K562 (cell line): ENCODE data around the gene SRF. TPM values are rescaled to one million over a fixed set of nuclear protein-coding genes. Genes with fewer than 3 reads are reported as not detected.

Experiments
- ATAC-seq: fragments of 200-7000 bp; cut with Tn5 transposase; 3 replicates; pipeline ENCODE4 v1.9.1; 2020; ENCODE audit warnings: moderate library complexity
- BruUV-seq: library from RNA; stranded (reverse); fragments of 400-500 nt; replicated peaks from 2 replicates; lab custom pipeline; 2021; lab: Mats Ljungman, UMichigan
- CTCF ChIA-PET: fragments of 300-600 bp; formaldehyde crosslinking; extraction: SDS; loops from one replicate; lab custom pipeline; 2021; ENCODE audit warnings: low intra/inter-chr PET ratio; lab: Yijun Ruan, JAX
- POLR2A ChIA-PET: fragments of 300-600, 350-650 bp; sonication (Branson Sonifier 250); formaldehyde crosslinking; extraction: SDS; loops from one replicate; lab custom pipeline; 2021; ENCODE audit warnings: antibody characterized with exemption, inconsistent platforms; lab: Yijun Ruan, JAX
- DNase-seq, 4 experiments: peaks; one replicate each; pipeline versions ENCODE4 v3.0.0 to v3.0.0-alpha.2; 2011 to 2018; ENCODE audit warnings: low spot score in 3 of 4, mixed read lengths in 3 of 4; ENCODE audit errors: extremely low read depth in 1 of 4
- FAIRE-seq: peaks from 2 replicates; lab custom pipeline; 2011; peaks lifted over from hg19 to GRCh38; lab: Jason Lieb, UNC
- H2AFZ ChIP-seq: 2 replicates; pipeline ENCODE4 v1.6.0; 2011; ENCODE audit warnings: low read depth, low read length, control low read depth, inconsistent platforms
- H3K27ac ChIP-seq: fragments of 200-600 bp; 3 replicates; pipeline ENCODE4 v1.8.0; 2011; ENCODE audit warnings: low read depth, mild to moderate bottlenecking, control low read depth, inconsistent platforms, low read length, moderate library complexity, mixed read lengths; ENCODE audit errors: extremely low read depth
- H3K27me3 ChIP-seq, 2 experiments: fragments of 300-600 bp in 1 of 2; 2 replicates in 1 of 2; 3 replicates in 1 of 2; pipeline versions ENCODE4 v1.6.0 to v1.8.0; 2011; ENCODE audit warnings: inconsistent platforms in 2 of 2, low read length in 2 of 2, mild to moderate bottlenecking in 1 of 2, mixed read lengths in 1 of 2, moderate library complexity in 1 of 2; ENCODE audit not compliant: control insufficient read depth in 2 of 2, insufficient read depth in 2 of 2
- H3K36me3 ChIP-seq: fragments of 300-600 bp; 3 replicates; pipeline ENCODE4 v1.8.0; 2011; ENCODE audit warnings: mild to moderate bottlenecking, low read length, inconsistent platforms; ENCODE audit not compliant: control insufficient read depth, insufficient read depth
- H3K4me1 ChIP-seq, 2 experiments: fragments of 200-600 bp in 1 of 2; replicated peaks in 1 of 2; 2 replicates in 1 of 2; 3 replicates in 1 of 2; pipeline versions ENCODE4 v1.5.1 to v1.8.0; 2011; ENCODE audit warnings: inconsistent platforms in 2 of 2, low read length in 2 of 2, mild to moderate bottlenecking in 1 of 2, mixed read lengths in 1 of 2, moderate library complexity in 1 of 2; ENCODE audit not compliant: control insufficient read depth in 2 of 2, insufficient read depth in 2 of 2
- H3K4me2 ChIP-seq: 2 replicates; pipeline ENCODE4 v1.6.1; 2011; ENCODE audit warnings: low read length, control low read depth, inconsistent platforms, mixed read lengths; ENCODE audit not compliant: insufficient read depth
- H3K4me3 ChIP-seq: fragments of 200-600 bp; sonication (generic), shearing (Covaris generic); 2 replicates; pipeline ENCODE4 v1.5.1; 2016; ENCODE audit warnings: control low read depth, inconsistent platforms
- H3K79me2 ChIP-seq: fragments of 200-600 bp; 3 replicates; pipeline ENCODE4 v1.8.0; 2011; ENCODE audit warnings: low read length, inconsistent platforms; ENCODE audit not compliant: control insufficient read depth, insufficient read depth
- H3K9ac ChIP-seq, 2 experiments: 2 replicates each; pipeline versions ENCODE4 v1.6.0 to v1.6.1; 2011; ENCODE audit warnings: low read depth in 2 of 2, low read length in 2 of 2, control low read depth in 1 of 2, inconsistent platforms in 1 of 2, mild to moderate bottlenecking in 1 of 2, mixed read lengths in 1 of 2; ENCODE audit not compliant: insufficient read depth in 1 of 2
- H3K9me1 ChIP-seq: one replicate; pipeline ENCODE4 v1.6.0; 2011; ENCODE audit warnings: inconsistent platforms, mild to moderate bottlenecking, low read length, moderate library complexity; ENCODE audit not compliant: control insufficient read depth, insufficient read depth
- H3K9me3 ChIP-seq: replicated peaks from 2 replicates; pipeline ENCODE4 v1.5.1; 2011; ENCODE audit warnings: low read depth, low read length, inconsistent platforms; ENCODE audit not compliant: control insufficient read depth, insufficient read depth
- H4K20me1 ChIP-seq: replicated peaks from 2 replicates; pipeline ENCODE4 v1.6.1; 2011; ENCODE audit warnings: low read length, inconsistent platforms, mixed read lengths; ENCODE audit not compliant: control insufficient read depth, insufficient read depth
- ATF3 ChIP-seq, 2 experiments: fragments of 450-650 bp in 1 of 2; sonication (generic) in 1 of 2; formaldehyde crosslinking in 1 of 2; IDR thresholded peaks in 1 of 2; conservative IDR thresholded peaks in 1 of 2; 2 replicates each; pipeline versions ENCODE4 v1.6.1 to v1.8.1; 2016 to 2023; ENCODE audit warnings: mild to moderate bottlenecking in 2 of 2, moderate library complexity in 2 of 2, inconsistent platforms in 1 of 2, missing genetic modification reagents in 1 of 2
- CEBPG ChIP-seq, 3 experiments: fragments of 200-800 bp in 1 of 3; sonication (Bioruptor generic) in 1 of 3; sonication (generic) in 1 of 3; formaldehyde crosslinking in 1 of 3; IDR thresholded peaks in 2 of 3; conservative IDR thresholded peaks in 1 of 3; 2 replicates each; pipeline versions ENCODE4 v1.6.1 to v1.8.0; 2016 to 2022; ENCODE audit warnings: missing compliant biosample characterization in 2 of 3, missing genetic modification characterization in 2 of 3, mild to moderate bottlenecking in 1 of 3, missing genetic modification reagents in 1 of 3
- EGR1 ChIP-seq: fragments of 450-650 bp; conservative IDR thresholded peaks from 2 replicates; pipeline ENCODE4 v1.6.1; 2017; ENCODE audit warnings: mild to moderate bottlenecking
- MYC ChIP-seq, 2 experiments: fragments of 250-450 bp in 1 of 2; sonication (Bioruptor Pico) in 1 of 2; IDR thresholded peaks; 2 replicates each; pipeline versions ENCODE4 v1.5.1 to v1.6.1; 2012 to 2021; ENCODE audit warnings: low read depth in 2 of 2, borderline replicate concordance in 1 of 2, improper control_type of control experiment in 1 of 2, low read length in 1 of 2, mild to moderate bottlenecking in 1 of 2, moderate library complexity in 1 of 2
- POLR2AphosphoS2 ChIP-seq: IDR thresholded peaks from 2 replicates; pipeline ENCODE4 v1.6.1; 2012; ENCODE audit warnings: low read length, improper control_type of control experiment
- SAP30 ChIP-seq: fragments of 200-600 bp; sonication (generic); IDR thresholded peaks from 2 replicates; pipeline ENCODE4 v1.6.1; 2012; ENCODE audit warnings: borderline replicate concordance, low read depth, mild to moderate bottlenecking, moderate library complexity, low read length, control low read depth, inconsistent platforms; ENCODE audit not compliant: insufficient read depth, poor library complexity, severe bottlenecking
- ZBTB2 ChIP-seq: fragments of 450-650 bp; IDR thresholded peaks from 2 replicates; pipeline ENCODE4 v1.6.1; 2016; ENCODE audit warnings: antibody characterized with exemption
- ZNF140 ChIP-seq: fragments of 250-450 bp; sonication (Bioruptor Pico); IDR thresholded peaks from 2 replicates; pipeline ENCODE4 v1.8.0; 2021; ENCODE audit warnings: moderate library complexity, mild to moderate bottlenecking, inconsistent platforms
- WGBS: fragments of 100-300 bp; shearing (Covaris generic); methylation state at CpG from one replicate; pipeline ENCODE4 v1.1.6; 2016; ENCODE audit warnings: low coverage, mixed read lengths; ENCODE audit not compliant: insufficient coverage; ENCODE audit errors: missing lambda C conversion rate; 5-methylcytosine and 5-hydroxymethylcytosine counted together
- in situ Hi-C: fragments of 300-500 bp; cut with MboI; formaldehyde crosslinking; loops from 4 replicates; pipeline ENCODE4 v1.15.0; 2018; ENCODE audit warnings: inconsistent platforms, mixed read lengths
- intact Hi-C: fragments of 100-400 bp; cut with micrococcal nuclease; formaldehyde crosslinking; loops from 2 replicates; pipeline ENCODE4 v1.14.2; 2022
- polyA plus RNA-seq, 8 experiments: library from polyadenylated mRNA; depleted of rRNA in 4 of 8; stranded (reverse) in 5 of 8; unstranded in 3 of 8; fragments of >200 nt; fragmentation: Nextera tagmentation in 2 of 8; fragmentation: Illumina TruSeq in 1 of 8; extraction: Ambion mirVana in 2 of 8; extraction: Trizol in 1 of 8; gene quantifications; 2 replicates each; pipeline versions ENCODE4 v1.2.1 to v1.2.3, GENCODE V29; 2011 to 2014; ENCODE audit warnings: inconsistent platforms in 1 of 8, missing spikeins in 1 of 8
- total RNA-seq, 7 experiments: library from RNA; depleted of rRNA in 6 of 7; stranded (reverse); fragments of >200 nt in 6 of 7; fragmentation: Illumina TruSeq in 2 of 7; extraction: Trizol in 2 of 7; gene quantifications; 2 replicates each; pipeline versions ENCODE4 v1.2.1 to v1.2.3, GENCODE V29; 2011 to 2021; ENCODE audit warnings: low replicate concordance in 1 of 7
- TF ChIP-seq, protein P1 (sequence below): fragments of 450-650 bp; formaldehyde crosslinking; IDR thresholded peaks from 2 replicates; pipeline ENCODE4 v1.4.0; 2022; ENCODE audit warnings: missing genetic modification characterization

SRF gene
- total and polyA plus RNA-seq, 9 of the 15 experiments (the other 6 are each of a cell fraction or from before 2014, with no cell fraction given), result 2.5 to 37.0 (median 24.6) TPM

DNA sequence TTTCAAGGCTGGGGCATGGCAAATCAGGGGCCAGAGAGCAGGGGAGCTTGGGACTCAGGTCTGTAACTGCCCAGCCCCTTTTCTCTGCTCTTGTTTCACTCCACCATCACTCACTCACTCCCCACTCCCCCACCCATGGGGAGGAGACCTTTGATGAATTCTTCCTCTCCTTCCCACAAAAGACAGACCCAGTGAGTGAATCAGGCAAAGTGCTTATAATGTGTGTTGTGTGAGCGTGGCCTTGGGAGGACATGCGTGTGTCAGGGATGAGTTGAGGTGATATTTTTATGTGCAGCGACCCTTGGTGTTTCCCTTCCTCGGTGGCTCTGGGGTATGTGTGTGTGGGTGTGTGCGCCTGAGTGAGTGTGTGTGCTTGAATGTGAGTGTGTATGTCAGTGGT is 9.9 kb downstream of the SRF start (continued):
- TF ChIP-seq, protein P1, sequence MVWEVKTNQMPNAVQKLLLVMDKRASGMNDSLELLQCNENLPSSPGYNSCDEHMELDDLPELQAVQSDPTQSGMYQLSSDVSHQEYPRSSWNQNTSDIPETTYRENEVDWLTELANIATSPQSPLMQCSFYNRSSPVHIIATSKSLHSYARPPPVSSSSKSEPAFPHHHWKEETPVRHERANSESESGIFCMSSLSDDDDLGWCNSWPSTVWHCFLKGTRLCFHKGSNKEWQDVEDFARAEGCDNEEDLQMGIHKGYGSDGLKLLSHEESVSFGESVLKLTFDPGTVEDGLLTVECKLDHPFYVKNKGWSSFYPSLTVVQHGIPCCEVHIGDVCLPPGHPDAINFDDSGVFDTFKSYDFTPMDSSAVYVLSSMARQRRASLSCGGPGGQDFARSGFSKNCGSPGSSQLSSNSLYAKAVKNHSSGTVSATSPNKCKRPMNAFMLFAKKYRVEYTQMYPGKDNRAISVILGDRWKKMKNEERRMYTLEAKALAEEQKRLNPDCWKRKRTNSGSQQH (CRISPR knock-in tag), result 0 out of 2 replicates have a peak, but pooled peaks have one; percentile 54
- peak; percentile 65 for TF ChIP-seq EGR1
- 0 out of 2 replicates have a peak, but pooled peaks have one; percentile 43 for TF ChIP-seq ZBTB2

DNA sequence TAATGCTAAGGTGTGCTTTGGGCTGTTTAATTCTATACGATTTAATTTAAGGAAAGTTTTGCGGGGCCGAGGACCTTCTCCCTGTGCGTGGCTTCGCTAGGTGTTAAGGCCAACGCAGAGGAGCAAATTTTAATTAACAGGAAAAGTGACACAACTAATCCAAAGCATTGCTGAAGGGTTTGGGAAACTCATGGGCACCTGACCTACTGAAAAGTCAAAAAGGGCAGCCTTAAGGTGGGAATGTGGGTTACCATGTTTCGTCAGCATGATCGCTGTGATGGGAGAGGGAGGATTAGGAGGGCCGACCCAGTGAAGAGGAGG is 10.5 kb downstream of the SRF start:
- Histone ChIP-seq H3K9me1 (no peaks in the 10 kb centered on the region), H2AFZ (peak overlapping the region; percentile 89), H3K4me1 (peaks cover 37 to 51% of the 10 kb centered on the region in 2 experiments), H3K4me3 (peak overlapping the region; percentile 68), H3K9ac (peak overlapping the region; percentile 77 to 91), H3K36me3 (peaks cover 61% of the 10 kb centered on the region), H3K79me2 (peaks cover 24% of the 10 kb centered on the region; the same call in 2 of the 3 replicates), H3K27me3 (no peaks in the 10 kb centered on the region), H3K27ac (peak overlapping the region; percentile 85), H4K20me1 (no peaks in the 10 kb centered on the region), H3K9me3 (no peaks in the 10 kb centered on the region), H3K4me2 (peak overlapping the region; percentile 99)
- DNase-seq, result no peak
- no peak for FAIRE-seq
- ChIA-PET POLR2A (interaction anchor here (0.6 to 4.0 kb wide), 10 partner anchors 9 to 255 kb away, joined by 3 to 40 read pairs (median 4); partner anchors contain the start of genes DNPH1 and SRF), CTCF (interaction anchor here (0.6 to 0.8 kb wide), 2 partner anchors 9 to 47 kb away, joined by 3 to 5 read pairs; no protein-coding TSS in a partner anchor)
- in situ Hi-C loops (no loop called here), intact Hi-C loops (no loop called here)
- TSS peak; percentile 94 for BruUV-seq
- peak; percentile 1; the same call in 2 of the 3 replicates for ATAC-seq
- WGBS, result 24% methylated on average over 9 of the region's 9 CpGs
- TF ChIP-seq CEBPG (CRISPR knock-in tag; IDR thresholded peaks at IDR 0.05) (no peak), CEBPG (tag; conservative IDR thresholded peaks at IDR 0.05 in 1 of 2, IDR thresholded peaks at IDR 0.05 in 1 of 2) (peak in 1 of 2 experiments; percentile 24; a peak in 2 of 4 replicates), POLR2AphosphoS2 (no peak), ZNF140 (CRISPR knock-in tag) (no peak), SAP30 (peak; percentile 47), ATF3 (IDR thresholded peaks at IDR 0.05) (peak; percentile 34; the same call in 1 of the 2 replicates), ATF3 (CRISPR knock-in tag; conservative IDR thresholded peaks at IDR 0.05) (no peak), MYC (IDR thresholded peaks at IDR 0.05; ENCODE audit: low read depth, low read length) (no peak), MYC (CRISPR knock-in tag; IDR thresholded peaks at IDR 0.05; ENCODE audit: borderline replicate concordance, low read depth) (0 out of 2 replicates have a peak, but pooled peaks have one; percentile 48)
